K562 (cell line): ENCODE data around the gene SHISA7.
A peak's percentile ranks its signal among the peaks of the same experiment; 100 is the strongest.

Experiments used
- ATF7 ChIP-seq: fragments of 450-650 bp; IDR thresholded peaks from 2 replicates; pipeline ENCODE4 v1.7.1; 2014; ENCODE audit warnings: mild to moderate bottlenecking, moderate library complexity
- CREB1 ChIP-seq, 2 experiments: sonication (generic) in 1 of 2; formaldehyde crosslinking in 1 of 2; IDR thresholded peaks; 2 replicates each; pipeline versions ENCODE4 v1.6.1 to v1.8.0; 2012 to 2022; ENCODE audit warnings: inconsistent platforms in 1 of 2, mild to moderate bottlenecking in 1 of 2, missing genetic modification reagents in 1 of 2, moderate library complexity in 1 of 2
- ESRRA ChIP-seq: fragments of 450-650 bp; IDR thresholded peaks from 2 replicates; pipeline ENCODE4 v1.6.1; 2014; ENCODE audit warnings: low read depth, mild to moderate bottlenecking, moderate library complexity, borderline replicate concordance
- FOXM1 ChIP-seq, 2 experiments: fragments of 450-650 bp in 1 of 2; sonication (generic) in 1 of 2; formaldehyde crosslinking in 1 of 2; IDR thresholded peaks; 2 replicates each; pipeline versions ENCODE4 v1.6.1 to v1.9.0; 2017 to 2022; ENCODE audit warnings: low read depth in 2 of 2, mild to moderate bottlenecking in 2 of 2, missing genetic modification reagents in 1 of 2, moderate library complexity in 1 of 2
- POLR2AphosphoS5 ChIP-seq: IDR thresholded peaks from 2 replicates; pipeline ENCODE4 v1.6.1; 2011; ENCODE audit warnings: mild to moderate bottlenecking, low read depth, low read length, moderate library complexity; ENCODE audit not compliant: control insufficient read depth, insufficient read depth
- RBM22 ChIP-seq: fragments of 200-400 bp; formaldehyde crosslinking; IDR thresholded peaks from 2 replicates; pipeline ENCODE4 v1.6.1; 2018; ENCODE audit warnings: low read length, low read depth; ENCODE audit not compliant: poor library complexity, severe bottlenecking
- ZFP36 ChIP-seq: fragments of 150-350 bp; IDR thresholded peaks from 2 replicates; pipeline ENCODE4 v1.6.1; 2018; ENCODE audit warnings: low read length, low read depth; ENCODE audit not compliant: partially characterized antibody
- ZNF354B ChIP-seq: fragments of 250-450 bp; sonication (Bioruptor Pico); IDR thresholded peaks from 2 replicates; pipeline ENCODE4 v1.4.0; 2020
- TF ChIP-seq, protein P1 (sequence below), 3 experiments: IDR thresholded peaks in 2 of 3; conservative IDR thresholded peaks in 1 of 3; 2 replicates each; pipeline ENCODE4 v1.5.1; 2011 to 2012; ENCODE audit warnings: low read length in 3 of 3, mild to moderate bottlenecking in 3 of 3, control low read depth in 2 of 3, improper control_type of control experiment in 1 of 3, inconsistent platforms in 1 of 3, low read depth in 1 of 3, mixed read lengths in 1 of 3, moderate library complexity in 1 of 3; ENCODE audit not compliant: insufficient read depth in 2 of 3

GRCh38 chr19:55387736-55388497 lies 55.2 kb downstream of the SHISA7 start:
- TF ChIP-seq ZFP36: no peak
- 0 out of 2 replicates have a peak, but pooled peaks have one; percentile 1 for TF ChIP-seq POLR2AphosphoS5
- no peak for TF ChIP-seq ATF7
- TF ChIP-seq, protein P1, sequence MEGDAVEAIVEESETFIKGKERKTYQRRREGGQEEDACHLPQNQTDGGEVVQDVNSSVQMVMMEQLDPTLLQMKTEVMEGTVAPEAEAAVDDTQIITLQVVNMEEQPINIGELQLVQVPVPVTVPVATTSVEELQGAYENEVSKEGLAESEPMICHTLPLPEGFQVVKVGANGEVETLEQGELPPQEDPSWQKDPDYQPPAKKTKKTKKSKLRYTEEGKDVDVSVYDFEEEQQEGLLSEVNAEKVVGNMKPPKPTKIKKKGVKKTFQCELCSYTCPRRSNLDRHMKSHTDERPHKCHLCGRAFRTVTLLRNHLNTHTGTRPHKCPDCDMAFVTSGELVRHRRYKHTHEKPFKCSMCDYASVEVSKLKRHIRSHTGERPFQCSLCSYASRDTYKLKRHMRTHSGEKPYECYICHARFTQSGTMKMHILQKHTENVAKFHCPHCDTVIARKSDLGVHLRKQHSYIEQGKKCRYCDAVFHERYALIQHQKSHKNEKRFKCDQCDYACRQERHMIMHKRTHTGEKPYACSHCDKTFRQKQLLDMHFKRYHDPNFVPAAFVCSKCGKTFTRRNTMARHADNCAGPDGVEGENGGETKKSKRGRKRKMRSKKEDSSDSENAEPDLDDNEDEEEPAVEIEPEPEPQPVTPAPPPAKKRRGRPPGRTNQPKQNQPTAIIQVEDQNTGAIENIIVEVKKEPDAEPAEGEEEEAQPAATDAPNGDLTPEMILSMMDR (IDR thresholded peaks at IDR 0.05 in 2 of 3, conservative IDR thresholded peaks at IDR 0.05 in 1 of 3; ENCODE audit: insufficient read depth in 2 of 3, low read depth in 1 of 3, low read length in 3 of 3): no peak
- TF ChIP-seq FOXM1 (IDR thresholded peaks at IDR 0.05; ENCODE audit: low read depth): no peak
- TF ChIP-seq FOXM1 (CRISPR knock-in tag; IDR thresholded peaks at IDR 0.05; ENCODE audit: low read depth): no peak
- TF ChIP-seq RBM22: no peak
- TF ChIP-seq CREB1 (IDR thresholded peaks at IDR 0.05): no peak
- no peak for TF ChIP-seq CREB1 (CRISPR knock-in tag; IDR thresholded peaks at IDR 0.05)
- no peak for TF ChIP-seq ZNF354B (CRISPR knock-in tag)
- TF ChIP-seq ESRRA: no peak
